GM19397 (cell line): ENCODE data around the gene FBP1.

Source experiments
- ATAC-seq: cut with Tn5 transposase; IDR thresholded peaks from one replicate; pipeline ENCODE4 v1.9.1; 2021; ENCODE audit warnings: mild to moderate bottlenecking, moderate library complexity; ENCODE audit not compliant: unreplicated experiment

Gene FBP1

DNA sequence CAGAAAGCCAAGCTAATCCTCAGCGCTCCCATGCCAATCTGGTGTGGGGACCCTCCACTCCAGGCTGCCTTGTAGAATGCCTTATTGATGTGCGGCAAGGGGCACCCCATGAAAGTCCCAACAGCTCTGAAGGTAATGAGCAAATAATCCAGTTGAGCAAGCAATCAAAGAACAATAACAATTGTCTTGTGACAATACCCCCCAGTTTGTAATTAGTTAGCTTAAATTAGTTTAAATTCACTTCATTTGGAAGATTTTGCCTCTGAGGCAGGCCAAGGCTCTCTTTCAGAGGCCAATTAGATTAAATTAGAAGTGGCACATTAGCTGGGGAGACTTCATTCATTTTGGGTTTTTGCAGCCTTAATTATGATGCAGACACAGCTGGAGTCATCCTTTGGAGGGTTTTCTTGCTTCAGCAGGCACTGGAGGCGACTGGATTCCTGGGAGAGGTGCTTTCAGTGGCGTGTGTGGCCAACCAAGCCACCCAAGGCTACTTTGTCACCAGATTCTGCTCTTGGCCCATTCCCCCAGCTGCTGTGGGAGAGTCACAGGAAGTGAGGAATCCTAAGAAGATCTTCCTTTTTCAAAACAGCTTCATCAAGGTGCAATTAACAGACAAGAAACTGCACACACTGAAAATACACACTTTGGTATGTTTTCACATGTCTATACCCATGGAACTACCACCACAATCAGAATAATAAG, 17.9 kb upstream of the FBP1 start:
- no peak for ATAC-seq

- peak; percentile 92 for ATAC-seq
Measured at GRCh38 chr9:94656200-94656599, 16.9 kb upstream of the FBP1 start.

DNA sequence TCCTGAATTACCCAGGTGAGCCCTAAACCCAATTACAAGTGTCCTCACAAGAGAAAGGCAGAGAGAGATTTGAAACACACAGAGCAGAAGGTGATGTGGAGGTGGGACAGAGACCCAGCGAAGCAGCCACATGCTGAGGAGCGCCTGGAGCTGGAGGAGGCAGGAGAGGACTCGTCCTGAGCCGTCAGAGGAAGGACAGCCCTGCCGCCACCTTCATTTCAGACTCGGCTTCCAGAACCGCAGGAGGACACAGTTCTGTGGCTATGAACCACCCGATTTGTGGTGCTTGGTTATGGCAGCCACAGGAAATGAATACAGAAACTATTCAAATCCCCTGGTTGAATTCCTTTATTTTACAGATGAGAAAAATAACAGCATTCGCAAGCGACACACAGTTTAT, 16.4 kb upstream of the FBP1 start:
- ATAC-seq: no peak

DNA sequence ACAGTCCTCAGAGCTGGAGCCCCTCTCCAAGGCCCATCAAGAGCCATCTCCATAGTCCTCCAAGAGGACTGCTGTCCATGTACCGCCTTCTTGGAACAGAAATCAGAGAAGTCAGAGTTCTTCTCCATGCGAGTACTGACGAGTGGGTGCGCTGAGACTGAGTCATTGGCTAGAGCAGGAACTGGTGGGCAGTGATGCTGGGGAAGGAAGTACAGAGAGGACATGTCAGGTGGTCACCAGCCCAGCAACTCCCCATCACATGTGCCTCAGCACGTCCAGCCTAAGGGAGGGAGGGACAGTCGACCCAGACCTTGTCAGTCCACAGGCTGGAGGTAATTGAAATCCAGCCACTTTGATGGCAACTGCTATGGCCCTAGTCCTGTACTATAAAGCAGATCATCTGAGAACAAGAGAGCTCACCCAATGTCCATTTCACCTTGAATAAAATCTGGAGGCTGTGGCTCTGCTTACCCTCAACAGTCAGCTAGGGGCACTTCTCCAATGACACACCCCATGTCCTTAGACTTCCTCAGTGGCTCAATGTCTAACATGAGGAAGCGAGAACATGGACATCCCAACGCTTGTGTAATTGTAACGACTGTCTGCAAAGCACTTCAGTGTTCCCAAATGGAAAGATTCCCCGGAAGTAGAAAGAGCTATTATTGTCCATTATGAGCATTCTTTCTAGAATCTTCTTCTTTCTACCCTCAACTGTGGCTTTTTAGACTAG, 15.0 kb upstream of the FBP1 start:
- ATAC-seq: no peak

- no peak for ATAC-seq
Measured at GRCh38 chr9:94650949-94651348, 11.6 kb upstream of the FBP1 start.

DNA sequence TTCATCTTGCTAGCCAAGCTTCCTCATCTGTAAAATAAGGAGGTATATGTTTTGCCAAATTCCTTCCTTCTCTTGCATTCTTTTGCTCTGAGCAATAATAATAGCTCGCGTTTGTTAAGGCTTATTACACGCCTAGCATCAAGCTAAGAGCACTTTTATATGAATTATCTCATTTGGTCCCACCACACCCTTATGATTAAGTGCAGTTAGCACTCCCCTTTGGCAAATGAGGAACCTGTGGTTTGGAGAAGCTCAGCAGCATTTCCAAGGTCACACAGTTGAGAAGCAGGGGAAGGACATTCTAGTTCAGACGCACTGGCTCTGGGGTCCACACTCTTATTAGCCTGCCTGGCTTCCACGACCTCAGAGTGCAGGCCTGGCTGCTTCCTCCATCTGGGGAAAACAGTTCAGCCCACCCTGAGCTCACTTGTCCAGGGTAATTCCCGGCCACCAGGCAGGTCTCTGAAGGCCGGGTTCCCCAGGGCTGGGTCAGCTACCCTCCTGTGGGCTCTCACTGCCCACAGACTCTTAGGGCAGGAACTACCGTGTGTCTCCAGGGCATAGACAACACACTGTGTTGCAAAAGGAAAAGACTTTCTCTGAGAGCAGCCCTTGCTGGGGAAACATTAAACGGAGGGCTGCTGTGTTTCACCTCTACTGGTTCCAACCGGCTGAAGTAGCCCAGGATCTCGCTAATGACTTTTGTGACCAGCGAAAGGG, 9.9 kb upstream of the FBP1 start:
- no peak for ATAC-seq

DNA sequence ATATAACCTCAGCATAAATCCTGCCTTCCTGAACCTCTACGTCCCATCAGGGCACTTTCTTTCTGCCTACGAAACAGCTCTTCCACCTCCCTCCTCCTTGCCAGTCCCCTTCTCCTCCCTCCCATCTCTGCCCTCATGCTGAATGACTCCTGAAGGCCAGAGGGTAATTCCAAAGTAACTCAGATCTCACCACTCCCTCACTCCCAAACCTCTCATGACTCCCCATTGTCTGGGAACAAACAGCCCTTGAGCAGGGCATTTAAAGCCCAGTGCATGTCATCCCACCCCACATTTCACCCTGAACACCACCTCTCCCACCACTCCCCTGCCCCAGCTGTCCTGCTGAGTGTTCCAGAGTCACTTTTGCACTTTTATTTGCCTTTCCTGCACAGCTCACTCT, 8.9 kb upstream of the FBP1 start:
- ATAC-seq: no peak

GRCh38 chr9:94645901-94646300, 6.6 kb upstream of the FBP1 start:
- no peak for ATAC-seq

- ATAC-seq: no peak
Measured at GRCh38 chr9:94644543-94644942, 5.2 kb upstream of the FBP1 start.

- no peak for ATAC-seq
Measured at GRCh38 chr9:94643741-94644140, 4.4 kb upstream of the FBP1 start.

DNA sequence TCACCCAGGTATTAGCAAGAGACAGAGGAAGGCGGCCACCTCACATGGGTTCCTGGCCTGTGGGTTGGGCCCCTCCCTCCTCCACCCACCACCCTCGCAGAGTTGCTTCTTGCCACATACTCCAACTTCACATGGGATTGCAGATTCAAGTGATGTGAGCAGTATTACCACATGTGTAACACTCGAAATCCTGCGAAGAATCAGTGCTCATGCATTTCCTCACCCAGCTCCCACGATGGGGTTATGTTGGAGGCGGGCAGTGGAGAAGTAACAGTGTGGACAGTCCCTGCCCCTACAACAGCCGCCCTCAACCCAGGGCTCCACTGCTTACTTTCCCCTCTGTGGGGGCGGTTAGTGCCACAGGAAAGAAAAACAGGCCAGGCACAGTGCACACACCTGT, 3.9 kb upstream of the FBP1 start:
- ATAC-seq: no peak

- no peak for ATAC-seq
Measured at GRCh38 chr9:94642501-94642900, 3.2 kb upstream of the FBP1 start.

GRCh38 chr9:94639999-94640376, 670 bp upstream of the FBP1 start:
- no peak for ATAC-seq

DNA sequence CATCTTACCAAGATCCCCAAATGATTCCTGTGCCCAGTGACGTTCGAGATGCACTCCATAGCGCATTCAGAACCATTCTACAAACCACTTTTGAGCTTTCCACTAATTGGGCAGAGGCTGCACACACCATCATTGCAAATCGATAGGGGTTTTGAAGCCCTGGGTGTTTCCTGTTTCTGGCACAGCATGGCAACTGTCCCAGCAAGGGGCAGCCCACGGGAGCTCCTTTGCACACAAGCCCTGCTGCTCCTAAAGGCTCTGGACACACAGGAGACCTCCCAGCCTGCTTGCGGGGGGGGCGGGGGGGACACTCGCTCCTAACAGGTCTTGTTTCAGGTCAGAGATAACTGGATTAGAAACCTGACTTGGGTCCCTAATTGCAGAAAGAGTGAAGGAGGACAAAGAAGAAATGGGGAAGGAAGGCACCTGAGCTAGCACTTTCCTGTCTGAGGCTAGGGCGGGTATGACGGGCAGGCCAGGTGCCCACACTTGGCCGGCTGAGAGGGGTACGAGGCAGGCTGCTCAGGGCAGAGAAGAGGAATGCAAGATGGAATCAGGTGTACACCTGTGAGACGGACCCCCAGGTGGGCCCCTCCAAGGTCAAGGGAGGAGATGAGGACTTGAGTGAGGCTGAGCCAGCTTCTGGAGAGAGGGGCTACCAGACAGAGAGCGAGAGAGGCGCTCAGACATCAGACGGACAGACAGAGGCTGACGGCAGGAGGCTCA, 820 bp downstream of the FBP1 start:
- ATAC-seq: no peak

- no peak for ATAC-seq
Measured at GRCh38 chr9:94632737-94633136, 6.6 kb downstream of the FBP1 start.

DNA sequence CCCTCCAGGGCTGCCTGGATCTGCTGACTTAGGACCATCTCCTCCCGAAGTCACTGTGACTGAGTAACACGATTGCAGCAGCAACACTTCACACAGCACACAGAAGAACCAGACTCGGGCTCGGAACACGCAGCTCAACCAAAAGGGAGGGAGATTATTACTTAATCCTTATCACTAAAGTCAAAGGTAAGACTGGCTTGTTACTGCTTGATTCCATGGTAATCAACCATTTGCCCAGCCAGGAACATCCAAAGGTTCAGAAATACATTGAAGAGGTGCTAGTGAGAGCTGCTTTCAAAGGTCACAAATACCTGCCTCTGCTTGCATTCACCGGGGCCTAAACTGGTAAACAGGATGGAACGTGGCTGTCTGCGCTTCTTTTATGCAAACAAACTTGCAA, 7.7 kb downstream of the FBP1 start:
- no peak for ATAC-seq

- no peak for ATAC-seq
Measured at GRCh38 chr9:94630833-94631232, 8.5 kb downstream of the FBP1 start.

- ATAC-seq: no peak
Measured at GRCh38 chr9:94630281-94630680, 9.0 kb downstream of the FBP1 start.

DNA sequence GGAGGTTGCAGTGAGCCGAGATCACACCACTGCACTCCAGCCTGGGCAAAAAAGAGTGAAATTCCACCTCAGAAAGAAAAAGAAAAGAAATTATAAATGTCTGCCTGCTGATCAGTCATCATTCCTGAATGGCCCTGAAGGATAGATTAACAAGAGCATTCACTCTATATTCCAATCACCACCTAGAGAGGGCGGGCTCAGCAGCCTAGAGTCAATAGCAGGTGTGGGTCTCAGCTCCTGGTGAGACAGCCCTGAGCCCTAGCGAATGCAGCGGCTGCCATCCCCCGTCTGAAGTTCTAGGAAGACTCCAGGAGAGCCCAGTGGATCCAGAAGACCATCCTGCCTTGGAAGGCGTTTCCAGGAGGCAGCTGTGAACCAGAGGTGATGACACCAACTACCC, 12.0 kb downstream of the FBP1 start:
- no peak for ATAC-seq

GRCh38 chr9:94625835-94626234, 13.5 kb downstream of the FBP1 start:
- ATAC-seq: no peak

DNA sequence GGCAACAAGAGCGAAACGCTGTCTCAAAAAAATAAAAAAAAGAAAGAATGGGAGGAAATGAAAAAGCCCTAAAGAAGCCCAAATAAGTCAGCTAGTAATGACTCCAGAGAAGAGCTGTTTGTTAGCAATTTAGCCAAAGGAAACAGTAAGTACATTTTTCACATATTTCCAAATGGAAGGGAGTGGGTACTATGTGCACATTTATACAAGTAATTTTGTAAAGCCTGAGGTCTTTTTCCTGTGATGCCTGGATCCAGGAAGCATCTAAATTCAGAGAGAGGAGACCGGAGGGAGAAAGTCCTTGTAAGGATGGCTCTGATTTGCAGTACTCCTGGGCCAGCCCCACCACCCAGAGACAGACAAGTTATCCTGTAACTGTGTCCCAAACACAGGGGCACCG, 14.7 kb downstream of the FBP1 start:
- no peak for ATAC-seq
